T-helper 17 cell (primary cell): ENCODE data around the gene AHDC1. TPM values are rescaled to one million over a fixed set of nuclear protein-coding genes. Genes with fewer than 3 reads are reported as not detected.

Source experiments
- ATAC-seq: fragments of 150-1000 bp; cut with Tn5 transposase; 2 replicates; pipeline ENCODE4 v1.10.0; 2021; ENCODE audit warnings: mild to moderate bottlenecking, moderate library complexity
- DNase-seq, 3 donors: peaks; one replicate each; pipeline versions ENCODE4 v3.0.0 to v3.0.0-alpha.2; 2020 to 2021
- H3K9me3 ChIP-seq: one replicate; pipeline ENCODE4 v1.7.0; 2013; ENCODE audit warnings: low read length, mild to moderate bottlenecking; ENCODE audit not compliant: control insufficient read depth, poor library complexity, severe bottlenecking
- H3K27ac Mint-ChIP-seq: one replicate; pipeline ENCODE4 v1.8.0; 2022; ENCODE audit warnings: mild to moderate bottlenecking, moderate library complexity, mixed read lengths
- H3K27me3 Mint-ChIP-seq: one replicate; pipeline ENCODE4 v1.8.0; 2022; ENCODE audit warnings: mixed read lengths
- H3K36me3 Mint-ChIP-seq: one replicate; pipeline ENCODE4 v1.8.0; 2022; ENCODE audit warnings: low read depth, mixed read lengths
- H3K4me1 Mint-ChIP-seq: one replicate; pipeline ENCODE4 v1.8.0; 2022; ENCODE audit warnings: mild to moderate bottlenecking, mixed read lengths
- H3K4me3 Mint-ChIP-seq: one replicate; pipeline ENCODE4 v1.8.0; 2022; ENCODE audit warnings: mild to moderate bottlenecking, moderate library complexity, mixed read lengths
- total RNA-seq, 4 donors: library from RNA in 2 of 4; stranded (reverse) in 2 of 4; gene quantifications; one replicate each; pipeline ENCODE4 v1.2.3 and lab custom pipeline; 2022 to 2026

Gene AHDC1
- total RNA-seq, 2 donors from 2014 or later = 15.9 to 18.7 TPM

GRCh38 chr1:27616441-27616840, 12.5 kb upstream of the AHDC1 start:
- peak overlapping the region; percentile 95 for H3K27ac Mint-ChIP-seq
- ATAC-seq (no peak), DNase-seq (no peak)
- H3K36me3 Mint-ChIP-seq = no peaks in the 10 kb centered on the region
- no peak overlapping the region for H3K4me3 Mint-ChIP-seq
- H3K9me3 ChIP-seq = no peaks in the 10 kb centered on the region
- no peaks in the 10 kb centered on the region for H3K27me3 Mint-ChIP-seq
- H3K4me1 Mint-ChIP-seq = peaks cover 46% of the 10 kb centered on the region

GRCh38 chr1:27615346-27616192, 11.6 kb upstream of the AHDC1 start:
- H3K9me3 ChIP-seq = no peaks in the 10 kb centered on the region
- ATAC-seq = no peak
- Mint-ChIP-seq H3K27me3 (no peaks in the 10 kb centered on the region), H3K36me3 (no peaks in the 10 kb centered on the region), H3K4me1 (peaks cover 49% of the 10 kb centered on the region), H3K27ac (peak overlapping the region; percentile 95), H3K4me3 (no peak overlapping the region)
- no peak for DNase-seq

GRCh38 chr1:27614625-27615344, 10.8 kb upstream of the AHDC1 start:
- no peak overlapping the region for H3K4me3 Mint-ChIP-seq
- H3K4me1 Mint-ChIP-seq = peaks cover 49% of the 10 kb centered on the region
- ATAC-seq (no peak), DNase-seq (no peak)
- no peaks in the 10 kb centered on the region for H3K27me3 Mint-ChIP-seq
- H3K9me3 ChIP-seq = no peaks in the 10 kb centered on the region
- peak overlapping the region; percentile 73 for H3K27ac Mint-ChIP-seq
- H3K36me3 Mint-ChIP-seq = no peaks in the 10 kb centered on the region

GRCh38 chr1:27614043-27614624, 10.2 kb upstream of the AHDC1 start:
- H3K9me3 ChIP-seq = no peaks in the 10 kb centered on the region
- Mint-ChIP-seq H3K36me3 (no peaks in the 10 kb centered on the region), H3K4me3 (no peak overlapping the region), H3K4me1 (peaks cover 45% of the 10 kb centered on the region), H3K27me3 (no peaks in the 10 kb centered on the region), H3K27ac (peak overlapping the region; percentile 73)
- ATAC-seq = no peak
- no peak for DNase-seq

- ATAC-seq = no peak
- Mint-ChIP-seq H3K27ac (no peak overlapping the region), H3K27me3 (no peaks in the 10 kb centered on the region), H3K4me1 (peaks cover 34% of the 10 kb centered on the region), H3K36me3 (no peaks in the 10 kb centered on the region), H3K4me3 (no peak overlapping the region)
- DNase-seq = no peak
- H3K9me3 ChIP-seq = no peaks in the 10 kb centered on the region
Measured at GRCh38 chr1:27612718-27613117, 8.8 kb upstream of the AHDC1 start.

GRCh38 chr1:27611450-27611849, 7.5 kb upstream of the AHDC1 start:
- no peak overlapping the region for H3K27ac Mint-ChIP-seq
- DNase-seq = no peak

GRCh38 chr1:27609618-27610240, 5.8 kb upstream of the AHDC1 start:
- Mint-ChIP-seq H3K27me3 (no peaks in the 10 kb centered on the region), H3K27ac (no peak overlapping the region), H3K36me3 (no peaks in the 10 kb centered on the region), H3K4me3 (no peak overlapping the region), H3K4me1 (peaks cover 31% of the 10 kb centered on the region)
- DNase-seq = no peak
- peak; percentile 19 for ATAC-seq
- no peaks in the 10 kb centered on the region for H3K9me3 ChIP-seq

More at GRCh38 chr1:27611450-27611849, 7.5 kb upstream of the AHDC1 start:
- Mint-ChIP-seq H3K27me3 (no peaks in the 10 kb centered on the region), H3K4me3 (no peak overlapping the region), H3K4me1 (peaks cover 27% of the 10 kb centered on the region), H3K36me3 (no peaks in the 10 kb centered on the region)
- no peaks in the 10 kb centered on the region for H3K9me3 ChIP-seq
- ATAC-seq = no peak

GRCh38 chr1:27609210-27609555, 5.2 kb upstream of the AHDC1 start:
- Mint-ChIP-seq H3K27me3 (no peaks in the 10 kb centered on the region), H3K4me3 (no peak overlapping the region), H3K36me3 (no peaks in the 10 kb centered on the region), H3K4me1 (peaks cover 28% of the 10 kb centered on the region), H3K27ac (no peak overlapping the region)
- no peaks in the 10 kb centered on the region for H3K9me3 ChIP-seq
- DNase-seq (no peak), ATAC-seq (peak; percentile 3)

GRCh38 chr1:27607239-27607804, 3.4 kb upstream of the AHDC1 start:
- no peaks in the 10 kb centered on the region for H3K9me3 ChIP-seq
- Mint-ChIP-seq H3K4me3 (no peak overlapping the region), H3K36me3 (no peaks in the 10 kb centered on the region), H3K27me3 (no peaks in the 10 kb centered on the region), H3K27ac (no peak overlapping the region), H3K4me1 (peaks cover 22% of the 10 kb centered on the region)
- no peak for DNase-seq
- ATAC-seq = no peak

GRCh38 chr1:27606708-27607238, 2.8 kb upstream of the AHDC1 start:
- DNase-seq (no peak), ATAC-seq (no peak)
- Mint-ChIP-seq H3K27me3 (no peaks in the 10 kb centered on the region), H3K4me1 (peaks cover 19% of the 10 kb centered on the region), H3K4me3 (no peak overlapping the region), H3K36me3 (no peaks in the 10 kb centered on the region), H3K27ac (peak overlapping the region; percentile 90)
- no peaks in the 10 kb centered on the region for H3K9me3 ChIP-seq

GRCh38 chr1:27605796-27606707, 2.1 kb upstream of the AHDC1 start:
- no peak for ATAC-seq
- Mint-ChIP-seq H3K4me3 (peak overlapping the region; percentile 21), H3K4me1 (peaks cover 24% of the 10 kb centered on the region), H3K27ac (peak overlapping the region; percentile 90), H3K27me3 (no peaks in the 10 kb centered on the region), H3K36me3 (no peaks in the 10 kb centered on the region)
- no peaks in the 10 kb centered on the region for H3K9me3 ChIP-seq
- DNase-seq = peak in 2 of 3 donors; percentile 27 to 41

GRCh38 chr1:27605300-27605766, 1.4 kb upstream of the AHDC1 start:
- Mint-ChIP-seq H3K4me1 (peaks cover 28% of the 10 kb centered on the region), H3K27me3 (no peaks in the 10 kb centered on the region), H3K27ac (no peak overlapping the region), H3K4me3 (peak overlapping the region; percentile 95), H3K36me3 (no peaks in the 10 kb centered on the region)
- no peak for ATAC-seq
- no peaks in the 10 kb centered on the region for H3K9me3 ChIP-seq
- no peak for DNase-seq
